Endothelial cell of umbilical vein (primary cell): ENCODE measurements around the gene CDKN2B-AS1.

ENCODE experiments used
- EZH2 ChIP-seq: IDR thresholded peaks from 2 replicates; pipeline ENCODE4 v1.6.1; 2012; ENCODE audit warnings: borderline replicate concordance, low read depth, mild to moderate bottlenecking, moderate library complexity, low read length, inconsistent platforms; ENCODE audit not compliant: severe bottlenecking
- POLR2A ChIP-seq: IDR thresholded peaks from 2 replicates; pipeline ENCODE4 v1.6.1; 2012; ENCODE audit warnings: low read depth, mild to moderate bottlenecking, control low read depth, low read length
- TF ChIP-seq, protein P1 (sequence below), 2 donors: IDR thresholded peaks; 1 replicate in 1 of 2; 2 replicates in 1 of 2; pipeline ENCODE4 v1.5.1; 2011; ENCODE audit warnings: low read length in 2 of 2, mild to moderate bottlenecking in 2 of 2, moderate library complexity in 2 of 2, control low read depth in 1 of 2, inconsistent platforms in 1 of 2, low read depth in 1 of 2; ENCODE audit not compliant: insufficient read depth in 1 of 2; ENCODE audit errors: extremely low read depth in 1 of 2

DNA sequence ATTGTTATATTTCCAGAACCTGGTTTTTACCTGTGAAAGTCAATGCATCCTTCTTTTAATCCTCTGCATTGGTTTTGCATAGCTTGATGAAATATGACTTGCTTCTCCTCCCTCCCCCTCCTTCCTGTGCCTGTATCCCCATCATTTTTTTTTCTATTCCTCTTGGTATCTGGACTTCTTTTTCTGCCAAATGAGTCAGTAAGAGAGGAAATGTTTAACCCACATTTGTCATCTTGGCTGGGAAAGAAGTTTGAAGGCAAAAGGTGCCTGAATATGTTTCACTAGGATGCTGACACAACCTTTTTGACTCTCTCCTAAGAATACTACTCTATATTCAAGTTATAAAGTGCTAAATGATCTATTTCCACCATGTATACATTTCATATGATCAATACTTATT, 50.0 kb downstream of the CDKN2B-AS1 start:
- TF ChIP-seq EZH2 (no peak), POLR2A (no peak)
- TF ChIP-seq, protein P1, sequence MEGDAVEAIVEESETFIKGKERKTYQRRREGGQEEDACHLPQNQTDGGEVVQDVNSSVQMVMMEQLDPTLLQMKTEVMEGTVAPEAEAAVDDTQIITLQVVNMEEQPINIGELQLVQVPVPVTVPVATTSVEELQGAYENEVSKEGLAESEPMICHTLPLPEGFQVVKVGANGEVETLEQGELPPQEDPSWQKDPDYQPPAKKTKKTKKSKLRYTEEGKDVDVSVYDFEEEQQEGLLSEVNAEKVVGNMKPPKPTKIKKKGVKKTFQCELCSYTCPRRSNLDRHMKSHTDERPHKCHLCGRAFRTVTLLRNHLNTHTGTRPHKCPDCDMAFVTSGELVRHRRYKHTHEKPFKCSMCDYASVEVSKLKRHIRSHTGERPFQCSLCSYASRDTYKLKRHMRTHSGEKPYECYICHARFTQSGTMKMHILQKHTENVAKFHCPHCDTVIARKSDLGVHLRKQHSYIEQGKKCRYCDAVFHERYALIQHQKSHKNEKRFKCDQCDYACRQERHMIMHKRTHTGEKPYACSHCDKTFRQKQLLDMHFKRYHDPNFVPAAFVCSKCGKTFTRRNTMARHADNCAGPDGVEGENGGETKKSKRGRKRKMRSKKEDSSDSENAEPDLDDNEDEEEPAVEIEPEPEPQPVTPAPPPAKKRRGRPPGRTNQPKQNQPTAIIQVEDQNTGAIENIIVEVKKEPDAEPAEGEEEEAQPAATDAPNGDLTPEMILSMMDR (IDR thresholded peaks at IDR 0.05; ENCODE audit: extremely low read depth in 1 of 2, insufficient read depth in 1 of 2, low read depth in 1 of 2, low read length in 2 of 2) = no peak
